ENCODE measurements around the gene CFB.

DNA sequence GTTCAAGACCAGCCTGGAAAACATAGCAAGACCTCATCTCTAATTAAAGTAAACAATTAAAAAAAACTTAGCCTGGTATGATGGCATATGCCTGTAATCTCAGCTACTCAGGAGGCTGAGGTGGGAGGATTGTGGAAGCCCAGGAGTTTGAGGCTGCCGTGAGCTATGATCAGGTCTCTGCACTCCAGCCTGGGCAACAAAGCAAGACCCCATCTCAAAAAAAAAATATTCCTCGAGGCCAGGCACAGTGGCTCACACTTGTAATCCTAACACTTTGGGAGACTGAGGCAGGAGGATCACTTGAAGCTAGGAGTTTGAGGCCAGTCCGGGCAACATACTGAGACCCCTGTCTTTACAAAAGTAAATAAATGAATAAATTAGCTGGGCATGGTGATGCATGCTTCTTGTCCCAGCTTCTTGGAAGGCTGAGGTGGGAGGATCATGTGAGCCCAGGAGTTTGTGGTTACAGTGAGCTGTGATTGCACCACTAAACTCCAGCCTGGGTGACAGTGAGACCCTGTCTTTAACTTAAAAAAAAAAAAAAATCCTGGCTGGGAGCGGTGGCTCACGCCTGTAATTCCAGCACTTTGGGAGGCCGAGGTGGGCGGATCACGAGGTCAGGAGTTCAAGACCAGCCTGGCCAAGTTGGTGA lies 27.7 kb upstream of the CFB start:
- TF ChIP-seq EZH2phosphoT487 (IDR thresholded peaks at IDR 0.05; ENCODE audit: borderline replicate concordance, low read length), result no peak
- TF ChIP-seq, protein P1, sequence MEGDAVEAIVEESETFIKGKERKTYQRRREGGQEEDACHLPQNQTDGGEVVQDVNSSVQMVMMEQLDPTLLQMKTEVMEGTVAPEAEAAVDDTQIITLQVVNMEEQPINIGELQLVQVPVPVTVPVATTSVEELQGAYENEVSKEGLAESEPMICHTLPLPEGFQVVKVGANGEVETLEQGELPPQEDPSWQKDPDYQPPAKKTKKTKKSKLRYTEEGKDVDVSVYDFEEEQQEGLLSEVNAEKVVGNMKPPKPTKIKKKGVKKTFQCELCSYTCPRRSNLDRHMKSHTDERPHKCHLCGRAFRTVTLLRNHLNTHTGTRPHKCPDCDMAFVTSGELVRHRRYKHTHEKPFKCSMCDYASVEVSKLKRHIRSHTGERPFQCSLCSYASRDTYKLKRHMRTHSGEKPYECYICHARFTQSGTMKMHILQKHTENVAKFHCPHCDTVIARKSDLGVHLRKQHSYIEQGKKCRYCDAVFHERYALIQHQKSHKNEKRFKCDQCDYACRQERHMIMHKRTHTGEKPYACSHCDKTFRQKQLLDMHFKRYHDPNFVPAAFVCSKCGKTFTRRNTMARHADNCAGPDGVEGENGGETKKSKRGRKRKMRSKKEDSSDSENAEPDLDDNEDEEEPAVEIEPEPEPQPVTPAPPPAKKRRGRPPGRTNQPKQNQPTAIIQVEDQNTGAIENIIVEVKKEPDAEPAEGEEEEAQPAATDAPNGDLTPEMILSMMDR (IDR thresholded peaks at IDR 0.05; ENCODE audit: low read depth, low read length, poor library complexity, severe bottlenecking), result no peak
